ENCODE measurements around the gene ACVR1.

ACVR1 gene

DNA sequence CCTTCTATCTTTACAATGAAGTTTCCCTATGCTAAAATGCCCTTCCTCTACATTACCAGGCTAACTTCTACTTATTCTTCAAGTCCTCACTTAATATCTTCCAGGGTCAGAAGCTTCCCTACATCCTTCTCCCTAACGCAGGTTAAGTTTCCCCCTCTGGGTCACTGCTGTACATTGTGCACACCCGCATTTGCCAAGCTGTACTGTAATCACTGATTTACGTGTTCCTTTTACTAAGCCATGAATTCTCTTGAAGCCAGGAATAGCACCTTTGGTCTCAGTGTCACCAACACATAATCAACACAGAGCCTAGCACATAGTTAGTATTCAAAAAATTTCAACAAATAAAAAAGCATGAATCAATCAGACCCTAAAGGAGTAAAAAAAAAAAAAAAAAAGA, 22.3 kb downstream of the ACVR1 start:
- DNase-seq (ENCODE audit: low spot score) = no peak

GRCh38 chr2:157853211-157853610, 22.9 kb downstream of the ACVR1 start:
- no peak for DNase-seq (ENCODE audit: low spot score)

- no peak for DNase-seq (ENCODE audit: low spot score)
Measured at GRCh38 chr2:157849591-157849990, 26.5 kb downstream of the ACVR1 start.

GRCh38 chr2:157848213-157848612, 27.9 kb downstream of the ACVR1 start:
- no peak for DNase-seq (ENCODE audit: low spot score)

GRCh38 chr2:157845081-157845480, 31.0 kb downstream of the ACVR1 start:
- DNase-seq (ENCODE audit: low spot score) = no peak

DNA sequence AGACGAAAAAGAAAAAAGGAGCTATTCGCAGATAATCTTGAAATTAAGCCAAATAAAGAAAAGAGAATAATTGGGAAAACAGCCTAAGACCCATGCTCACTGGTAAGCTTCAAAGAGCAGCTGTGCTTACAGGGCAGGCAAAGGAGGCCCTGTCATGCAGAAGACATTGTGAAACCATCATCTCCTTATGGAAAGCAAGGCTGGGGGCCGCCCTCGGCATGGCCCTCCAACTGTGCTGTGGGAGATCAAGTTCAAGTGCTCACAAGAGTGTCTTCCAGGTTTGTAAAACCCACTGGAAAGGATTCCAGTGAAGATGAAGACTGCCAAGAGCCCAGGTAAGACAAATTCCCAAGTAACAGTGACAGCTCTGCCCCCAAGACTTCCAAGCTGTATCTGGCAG, 32.2 kb downstream of the ACVR1 start:
- DNase-seq (ENCODE audit: low spot score) = no peak

DNA sequence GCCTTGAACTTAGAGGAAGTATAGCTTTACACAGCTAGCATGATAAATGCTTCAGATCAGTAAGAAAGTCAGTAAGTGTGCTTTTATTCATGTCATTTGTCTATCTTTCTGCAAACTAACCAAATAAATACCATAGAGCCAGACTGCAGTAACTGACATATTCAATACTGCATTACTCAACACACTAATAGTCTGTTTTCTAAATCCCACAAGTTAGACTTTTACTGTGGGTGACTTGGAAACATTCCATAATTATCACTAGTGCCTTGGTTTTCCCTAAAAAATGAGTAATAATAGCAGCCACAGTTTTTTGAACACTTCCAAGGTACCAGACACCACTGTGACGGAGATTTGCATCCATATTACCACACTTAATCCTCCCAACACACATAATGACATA, 33.0 kb downstream of the ACVR1 start:
- no peak for DNase-seq (ENCODE audit: low spot score)

DNA sequence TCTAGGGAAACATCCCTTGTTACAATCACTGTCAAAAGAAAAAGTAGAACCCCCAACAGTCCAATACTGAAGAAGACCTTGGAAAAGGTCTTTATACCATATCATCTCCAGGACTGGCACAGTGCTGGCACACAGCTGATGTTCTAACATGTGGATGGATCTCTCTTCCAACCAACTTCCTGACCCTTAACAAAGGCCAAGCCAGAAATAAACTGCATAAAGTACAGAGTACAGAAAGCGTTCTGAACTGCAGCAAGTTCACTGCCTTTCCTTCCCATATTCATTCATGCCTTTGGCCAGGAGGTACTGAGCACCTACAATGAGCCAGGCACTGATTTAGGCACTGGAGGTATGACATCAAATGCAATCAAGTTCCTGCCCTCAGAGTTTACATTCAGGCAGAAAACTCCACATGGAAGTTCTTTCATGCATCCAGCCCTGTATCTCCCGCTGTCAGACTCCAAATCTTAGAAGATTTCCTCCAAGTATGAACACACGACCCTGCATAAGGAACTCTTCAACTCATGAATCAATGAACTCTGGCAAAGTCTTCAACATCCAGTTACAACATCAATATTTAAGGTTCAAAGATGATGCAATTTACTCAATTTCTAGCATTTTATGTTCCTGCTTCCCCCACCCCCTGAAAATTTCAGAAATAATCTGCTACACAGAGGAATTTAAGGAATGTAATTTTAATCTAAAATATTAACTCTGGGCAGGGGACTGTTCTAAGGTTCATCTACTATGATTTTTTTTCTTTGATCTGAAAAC, 33.8 kb downstream of the ACVR1 start:
- no peak for DNase-seq (ENCODE audit: low spot score)

DNA sequence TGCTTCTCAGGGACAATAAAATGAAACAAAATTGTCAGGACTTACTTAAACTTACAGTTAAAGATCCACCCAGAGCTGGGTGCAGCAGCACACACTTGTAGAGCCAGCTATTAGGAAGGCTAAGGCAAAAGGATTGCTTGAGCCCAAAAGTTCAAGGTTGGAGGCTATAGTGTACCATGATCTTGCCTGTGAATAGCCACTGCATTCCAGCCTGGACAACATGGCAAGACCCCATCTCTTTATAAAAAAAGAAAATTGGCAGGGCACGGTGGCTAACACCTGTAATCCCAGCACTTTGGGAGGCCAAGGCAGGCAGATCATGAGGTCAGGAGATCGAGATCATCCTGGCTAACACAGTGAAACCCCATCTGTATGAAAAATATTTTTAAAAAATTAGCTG, 34.6 kb downstream of the ACVR1 start:
- DNase-seq (ENCODE audit: low spot score) = no peak

- DNase-seq (ENCODE audit: low spot score) = no peak
Measured at GRCh38 chr2:157840568-157841156, 35.5 kb downstream of the ACVR1 start.

DNA sequence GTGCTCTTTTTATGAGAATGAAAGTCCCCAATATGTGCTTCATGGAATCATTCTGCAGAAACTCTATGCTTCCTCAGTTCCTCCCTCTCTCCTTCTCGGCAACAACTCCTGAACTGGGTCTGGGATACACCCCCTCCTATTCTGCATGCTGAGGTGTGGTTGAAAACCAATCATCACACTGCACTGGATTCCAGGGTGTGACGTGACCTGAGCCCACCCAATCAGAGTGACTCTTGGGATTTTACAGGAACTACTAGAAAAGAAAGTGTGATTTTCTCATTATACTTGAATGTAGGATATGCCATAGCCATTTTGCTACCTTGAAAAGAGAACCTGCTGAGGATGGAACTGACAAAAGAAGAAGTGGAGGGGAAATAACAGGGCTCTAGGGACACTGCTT, 36.3 kb downstream of the ACVR1 start:
- DNase-seq (ENCODE audit: low spot score) = no peak

DNA sequence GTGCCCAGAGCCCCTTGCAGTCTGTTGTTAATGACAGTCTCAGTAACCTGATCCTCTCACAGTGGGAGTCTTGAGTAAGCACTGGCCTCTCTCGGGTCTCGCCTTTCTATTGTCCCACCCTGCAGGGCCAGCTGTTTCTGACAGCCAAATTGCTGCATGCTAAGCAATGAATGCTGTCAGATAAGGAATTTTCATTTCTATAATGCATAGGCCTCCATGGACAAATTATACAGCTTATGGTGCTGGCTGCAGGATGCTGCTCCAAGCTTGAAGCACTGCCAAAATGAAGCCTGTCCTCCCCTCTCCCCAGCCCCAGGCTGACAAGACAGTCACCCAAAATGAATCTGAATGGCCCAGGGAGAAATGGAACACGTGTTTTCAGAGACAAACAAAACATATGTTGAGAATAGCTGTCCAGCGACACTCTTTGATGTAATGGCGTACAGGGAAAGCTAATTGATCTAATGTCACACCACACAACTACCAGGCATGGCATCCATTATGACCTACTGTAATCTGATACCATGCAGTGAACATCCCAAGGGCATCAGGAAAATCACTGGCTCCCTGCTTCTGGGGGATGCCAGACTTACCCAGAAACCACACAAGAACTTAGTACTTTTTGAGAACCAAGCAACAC, 36.8 kb downstream of the ACVR1 start:
- DNase-seq (ENCODE audit: low spot score) = no peak

- no peak for DNase-seq (ENCODE audit: low spot score)
Measured at GRCh38 chr2:157838442-157839161, 37.5 kb downstream of the ACVR1 start.

DNA sequence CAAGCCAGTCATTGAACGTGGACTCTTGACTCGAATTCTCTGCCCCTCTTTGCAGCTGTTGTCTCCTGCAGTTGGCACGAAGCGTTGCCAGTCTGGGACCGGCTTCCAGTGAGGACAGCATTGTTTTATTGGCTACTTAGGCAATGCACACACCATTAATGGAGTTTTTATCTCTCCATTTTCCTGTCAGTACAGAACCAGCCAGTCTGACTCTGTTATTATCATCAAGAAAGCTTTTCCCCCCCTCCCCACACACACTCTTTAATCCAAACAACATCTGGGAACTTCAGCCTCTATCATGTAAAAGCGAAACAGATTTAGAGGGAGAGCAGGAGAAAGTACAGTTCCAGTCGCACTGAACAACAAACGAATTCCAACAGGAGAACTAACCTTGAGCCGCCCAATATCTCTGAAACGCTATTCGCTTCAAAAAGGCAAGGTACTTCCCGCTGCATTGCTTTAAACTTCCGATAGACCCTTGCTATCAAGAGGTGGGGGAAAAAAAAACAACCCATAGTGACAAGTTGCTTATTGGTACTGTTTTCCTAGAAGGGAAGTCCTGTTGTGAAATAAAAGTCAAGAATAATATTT, 38.2 kb downstream of the ACVR1 start:
- no peak for DNase-seq (ENCODE audit: low spot score)

- no peak for DNase-seq (ENCODE audit: low spot score)
Measured at GRCh38 chr2:157836531-157836930, 39.6 kb downstream of the ACVR1 start.

DNA sequence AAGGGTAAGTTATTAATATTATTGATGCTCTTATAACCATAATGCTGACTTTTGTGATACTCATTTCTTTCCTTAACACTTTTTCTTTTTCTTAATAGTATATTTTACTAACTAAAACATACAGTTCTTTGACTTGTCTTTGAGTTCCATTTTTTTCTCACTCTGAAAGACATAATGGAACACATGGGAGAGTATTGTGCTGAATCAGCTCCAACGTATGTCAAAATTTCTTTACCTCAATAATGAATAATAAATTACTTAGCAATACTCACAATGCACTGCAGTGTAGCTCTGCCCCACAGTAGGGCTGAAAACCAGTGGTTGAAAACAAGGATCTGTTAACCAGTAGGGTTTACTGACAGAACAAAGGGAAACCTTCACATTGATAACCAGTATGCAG, 40.7 kb downstream of the ACVR1 start:
- DNase-seq (ENCODE audit: low spot score) = no peak

DNA sequence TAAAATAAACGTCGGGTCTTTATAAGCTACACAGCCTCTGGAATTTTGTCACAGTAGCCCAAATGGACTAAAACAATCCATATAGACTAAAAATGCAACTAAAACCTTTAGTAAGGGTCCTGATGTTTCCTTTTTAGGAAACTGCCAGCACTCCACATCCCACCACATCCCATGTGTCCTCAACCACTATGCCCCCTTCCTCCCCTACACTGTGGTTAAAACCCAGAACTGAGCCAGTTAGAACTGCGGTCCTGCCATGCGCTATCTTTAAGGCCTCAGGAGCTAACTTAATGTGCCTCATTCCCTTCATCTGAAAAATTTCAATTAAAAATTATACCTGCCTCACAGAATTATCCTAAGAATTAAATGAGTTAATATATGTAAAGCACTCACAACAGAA, 41.1 kb downstream of the ACVR1 start:
- no peak for DNase-seq (ENCODE audit: low spot score)

GRCh38 chr2:157833721-157834120, 42.4 kb downstream of the ACVR1 start:
- no peak for DNase-seq (ENCODE audit: low spot score)

DNA sequence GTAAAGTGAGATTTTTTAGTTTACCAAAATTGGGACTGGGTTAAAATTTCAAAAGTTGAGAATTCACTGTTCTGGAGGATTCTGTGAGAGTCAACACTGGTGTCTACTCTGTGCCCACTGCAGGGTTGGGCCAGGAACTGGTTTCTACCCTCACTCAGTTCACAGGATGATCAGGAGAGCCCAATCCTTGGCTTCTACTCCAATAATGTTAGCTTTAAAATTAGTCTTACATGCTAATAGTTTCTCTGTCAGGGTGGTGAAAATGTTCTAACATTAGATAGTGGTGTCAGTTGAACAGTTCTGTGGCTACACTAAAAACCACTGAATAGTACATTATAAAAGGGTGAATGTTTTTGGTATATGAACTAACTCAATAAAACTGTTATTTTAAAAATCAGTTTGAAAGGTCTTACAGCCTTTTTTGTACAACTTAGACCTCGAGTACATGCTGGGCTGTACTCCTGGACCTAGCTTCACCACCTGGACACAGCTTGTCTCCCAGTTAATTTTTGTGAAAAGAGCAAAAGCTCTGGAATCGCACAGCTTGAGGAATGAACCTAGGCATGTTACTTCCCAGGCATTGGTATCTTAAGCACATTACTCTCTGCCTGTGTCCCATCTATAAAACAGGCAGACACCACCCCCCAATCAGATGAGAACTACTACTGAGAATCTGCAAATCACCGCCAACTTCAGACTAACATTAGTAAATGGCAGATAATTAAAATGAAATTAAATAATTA, 44.4 kb downstream of the ACVR1 start:
- no peak for DNase-seq (ENCODE audit: low spot score)

DNA sequence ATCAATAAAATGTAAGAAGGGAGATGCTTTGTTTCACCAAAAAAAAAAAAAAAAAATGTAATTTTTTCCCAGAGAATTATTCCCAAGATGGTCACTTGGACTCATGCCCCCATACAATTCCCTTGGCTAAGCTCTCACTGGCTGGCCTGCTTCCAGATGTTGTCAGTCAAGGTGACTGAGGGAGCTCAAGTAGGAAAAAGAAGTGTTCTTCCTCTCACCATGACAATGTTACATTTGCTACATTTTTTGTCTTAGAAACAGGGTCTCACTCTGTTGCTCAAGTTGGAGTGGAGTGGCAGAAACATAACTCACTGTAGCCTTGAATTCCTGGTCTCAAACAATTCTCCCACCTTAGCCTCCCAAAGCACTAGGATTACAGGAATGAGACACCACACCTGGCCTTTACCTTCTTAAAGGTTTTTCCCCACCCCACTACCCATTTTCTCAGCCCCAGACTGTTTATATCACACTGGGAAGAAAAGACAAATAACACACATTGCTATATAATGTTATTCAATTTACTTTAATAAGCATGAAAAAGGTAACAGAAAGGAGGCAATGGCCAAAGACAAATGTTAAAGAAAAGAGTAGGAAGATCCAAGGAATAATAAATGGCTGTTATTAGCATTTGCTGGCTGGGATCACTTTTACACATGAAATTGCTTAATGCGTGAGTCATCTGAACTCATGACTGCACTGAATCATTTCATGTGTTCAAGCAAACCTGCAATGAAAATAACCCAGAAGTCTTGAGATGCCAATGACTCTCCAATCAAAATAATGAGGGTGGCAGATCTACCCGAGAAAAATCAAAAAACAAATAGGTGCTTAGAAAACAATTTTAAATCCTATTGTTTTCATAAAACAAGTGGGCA, 45.2 kb downstream of the ACVR1 start:
- no peak for DNase-seq (ENCODE audit: low spot score)

DNA sequence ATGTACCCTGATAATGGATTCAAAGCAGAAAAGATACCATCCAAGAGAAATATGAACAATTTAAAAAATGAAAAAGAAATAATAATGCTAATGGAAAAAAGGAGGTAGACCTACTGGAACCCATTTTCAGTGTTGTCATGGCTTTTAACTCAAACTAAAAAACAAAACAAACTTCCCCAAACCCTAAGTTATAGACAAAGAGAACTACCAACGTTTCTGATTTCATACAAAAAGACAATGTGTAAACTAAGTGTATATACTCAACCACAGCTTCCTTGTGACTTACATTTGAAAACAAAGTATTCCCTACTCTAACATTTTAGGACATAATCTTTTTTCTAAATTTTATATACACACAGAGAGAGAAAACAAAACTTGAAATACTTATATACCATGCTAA, 45.9 kb downstream of the ACVR1 start:
- DNase-seq (ENCODE audit: low spot score) = no peak
